Umbilical cord (tissue), 2 donors: ENCODE measurements around the gene FAAP20. TPM values are rescaled to one million over a fixed set of nuclear protein-coding genes. Genes with fewer than 3 reads are reported as not detected.
A peak's percentile ranks its signal among the peaks of the same experiment; 100 is the strongest.
"Not testable (repeated sequence)": the region's sequence is repeated elsewhere in the genome, so short reads cannot be mapped to it uniquely, and the experiment has no call there.

Experiments
- DNase-seq: peaks from one replicate; pipeline ENCODE4 v3.0.0-alpha.2; 2015; ENCODE audit warnings: low spot score
- total RNA-seq: library from RNA; depleted of rRNA; stranded (reverse); fragments of >200 nt; gene quantifications from one replicate; pipeline ENCODE4 v1.2.3, GENCODE V29; 2014; ENCODE audit warnings: low replicate concordance; ENCODE audit not compliant: insufficient read depth

The FAAP20 gene
- total RNA-seq, 1 donor from 2014 or later = 43.3 TPM

- no peak for DNase-seq
These were observed 31.4 kb downstream of the FAAP20 start for GRCh38 chr1:2163205-2163604.

- no peak for DNase-seq
These were observed 33.9 kb downstream of the FAAP20 start for GRCh38 chr1:2160451-2161300.

- DNase-seq = no peak
These were observed 35.4 kb downstream of the FAAP20 start for GRCh38 chr1:2159124-2159523.

- DNase-seq = no peak
These were observed 36.3 kb downstream of the FAAP20 start for GRCh38 chr1:2158272-2158671.

- DNase-seq = no peak
These were observed 36.7 kb downstream of the FAAP20 start for GRCh38 chr1:2157856-2158255.

GRCh38 chr1:2156866-2157265, 37.7 kb downstream of the FAAP20 start:
- no peak for DNase-seq

GRCh38 chr1:2155788-2156187, 38.8 kb downstream of the FAAP20 start:
- DNase-seq = no peak

GRCh38 chr1:2155147-2155598, 39.4 kb downstream of the FAAP20 start:
- DNase-seq = no peak

- no peak for DNase-seq
These were observed 40.5 kb downstream of the FAAP20 start for GRCh38 chr1:2154022-2154421.

GRCh38 chr1:2152954-2153353, 41.6 kb downstream of the FAAP20 start:
- no peak for DNase-seq

GRCh38 chr1:2151911-2152310, 42.7 kb downstream of the FAAP20 start:
- no peak for DNase-seq

GRCh38 chr1:2151252-2151651, 43.3 kb downstream of the FAAP20 start:
- peak; percentile 57 for DNase-seq

- no peak for DNase-seq
These were observed 43.8 kb downstream of the FAAP20 start for GRCh38 chr1:2150801-2151200.

- DNase-seq = no peak
These were observed 45.9 kb downstream of the FAAP20 start for GRCh38 chr1:2148691-2149090.

GRCh38 chr1:2147869-2148268, 46.7 kb downstream of the FAAP20 start:
- DNase-seq = not testable (repeated sequence)

- no peak for DNase-seq
These were observed 47.6 kb downstream of the FAAP20 start for GRCh38 chr1:2146836-2147517.

- DNase-seq = no peak
These were observed 48.4 kb downstream of the FAAP20 start for GRCh38 chr1:2145946-2146835.

GRCh38 chr1:2144501-2145090, 50.0 kb downstream of the FAAP20 start:
- DNase-seq = no peak

GRCh38 chr1:2143814-2144500, 50.6 kb downstream of the FAAP20 start:
- DNase-seq = no peak

GRCh38 chr1:2141025-2141424, 53.5 kb downstream of the FAAP20 start:
- DNase-seq = no peak
